HG03103 (cell line): ENCODE data around the gene CRNKL1.

Experiments
- ATAC-seq: cut with Tn5 transposase; IDR thresholded peaks from one replicate; pipeline ENCODE4 v1.9.1; 2021; ENCODE audit warnings: low read depth; ENCODE audit not compliant: unreplicated experiment

CRNKL1 gene

GRCh38 chr20:20063941-20064702, 11.9 kb upstream of the CRNKL1 start:
- no peak for ATAC-seq

- no peak for ATAC-seq
These were observed 8.2 kb upstream of the CRNKL1 start for GRCh38 chr20:20060234-20060998.

GRCh38 chr20:20051767-20052073, 546 bp downstream of the CRNKL1 start:
- ATAC-seq = peak; percentile 18

- ATAC-seq = no peak
These were observed 12.4 kb downstream of the CRNKL1 start for GRCh38 chr20:20039752-20040387.

GRCh38 chr20:20038586-20038985, 13.7 kb downstream of the CRNKL1 start:
- no peak for ATAC-seq

GRCh38 chr20:20037960-20038359, 14.3 kb downstream of the CRNKL1 start:
- ATAC-seq = no peak

- no peak for ATAC-seq
These were observed 15.5 kb downstream of the CRNKL1 start for GRCh38 chr20:20036756-20037155.

- no peak for ATAC-seq
These were observed 17.8 kb downstream of the CRNKL1 start for GRCh38 chr20:20034486-20034885.

GRCh38 chr20:20031790-20032189, 20.5 kb downstream of the CRNKL1 start:
- no peak for ATAC-seq

- ATAC-seq = no peak
These were observed 25.0 kb downstream of the CRNKL1 start for GRCh38 chr20:20027284-20027683.

GRCh38 chr20:20024942-20025341, 27.3 kb downstream of the CRNKL1 start:
- no peak for ATAC-seq

GRCh38 chr20:20023395-20023794, 28.9 kb downstream of the CRNKL1 start:
- ATAC-seq = no peak

GRCh38 chr20:20022498-20022897, 29.8 kb downstream of the CRNKL1 start:
- ATAC-seq = peak; percentile 61

GRCh38 chr20:20021835-20022234, 30.4 kb downstream of the CRNKL1 start:
- ATAC-seq = no peak

- no peak for ATAC-seq
These were observed 31.4 kb downstream of the CRNKL1 start for GRCh38 chr20:20020908-20021307.

GRCh38 chr20:20019123-20019522, 33.1 kb downstream of the CRNKL1 start:
- ATAC-seq = no peak

- no peak for ATAC-seq
These were observed 33.9 kb downstream of the CRNKL1 start for GRCh38 chr20:20018366-20018765.

- peak; percentile 2 for ATAC-seq
These were observed 34.5 kb downstream of the CRNKL1 start for GRCh38 chr20:20017844-20018185.

GRCh38 chr20:20017001-20017843, 35.0 kb downstream of the CRNKL1 start, which contains the start of gene NAA20:
Gene NAA20, plus strand, starts transcription at chr20:20017362. Its CDS starts 35 bp downstream, at chr20:20017397.
- ATAC-seq = peak; percentile 98

GRCh38 chr20:20014659-20015058, 37.6 kb downstream of the CRNKL1 start:
- no peak for ATAC-seq

GRCh38 chr20:20012541-20012940, 39.7 kb downstream of the CRNKL1 start:
- no peak for ATAC-seq
